Erythroblast (primary cell): ENCODE data around the gene AKAP13.

Experiments used
- GATA1 ChIP-seq: IDR thresholded peaks from 2 replicates; pipeline ENCODE4 v1.6.1; 2011; ENCODE audit warnings: low read depth, mild to moderate bottlenecking, control low read depth, low read length, moderate library complexity
- POLR2A ChIP-seq: IDR thresholded peaks from 2 replicates; pipeline ENCODE4 v1.6.1; 2011; ENCODE audit warnings: mild to moderate bottlenecking, low read length

GRCh38 chr15:85778107-85778776 lies 397.8 kb downstream of the AKAP13 start:
- TF ChIP-seq POLR2A: no peak
- no peak for TF ChIP-seq GATA1
